HUES48 (cell line): ENCODE measurements around the gene ESRP2.

ENCODE experiments used
- H3K27ac ChIP-seq: one replicate; pipeline ENCODE4 v1.7.0; 2013; ENCODE audit warnings: low read depth, low read length, inconsistent platforms
- H3K27me3 ChIP-seq: 2 replicates; pipeline ENCODE4 v1.6.1; 2013; ENCODE audit warnings: mild to moderate bottlenecking, low read length; ENCODE audit not compliant: control insufficient read depth, insufficient read depth
- H3K36me3 ChIP-seq: 2 replicates; pipeline ENCODE4 v1.6.1; 2013; ENCODE audit warnings: low read length; ENCODE audit not compliant: control insufficient read depth, insufficient read depth
- H3K4me1 ChIP-seq: 2 replicates; pipeline ENCODE4 v1.6.1; 2013; ENCODE audit warnings: mild to moderate bottlenecking, low read length; ENCODE audit not compliant: control insufficient read depth, insufficient read depth
- H3K4me3 ChIP-seq: 2 replicates; pipeline ENCODE4 v1.5.1; 2013; ENCODE audit warnings: mild to moderate bottlenecking, low read depth, low read length
- H3K9ac ChIP-seq: 2 replicates; pipeline ENCODE4 v1.6.1; 2013; ENCODE audit warnings: mild to moderate bottlenecking, low read depth, low read length, moderate library complexity
- H3K9me3 ChIP-seq: 2 replicates; pipeline ENCODE4 v1.6.1; 2013; ENCODE audit warnings: low read length; ENCODE audit not compliant: control insufficient read depth, insufficient read depth

The ESRP2 gene

DNA sequence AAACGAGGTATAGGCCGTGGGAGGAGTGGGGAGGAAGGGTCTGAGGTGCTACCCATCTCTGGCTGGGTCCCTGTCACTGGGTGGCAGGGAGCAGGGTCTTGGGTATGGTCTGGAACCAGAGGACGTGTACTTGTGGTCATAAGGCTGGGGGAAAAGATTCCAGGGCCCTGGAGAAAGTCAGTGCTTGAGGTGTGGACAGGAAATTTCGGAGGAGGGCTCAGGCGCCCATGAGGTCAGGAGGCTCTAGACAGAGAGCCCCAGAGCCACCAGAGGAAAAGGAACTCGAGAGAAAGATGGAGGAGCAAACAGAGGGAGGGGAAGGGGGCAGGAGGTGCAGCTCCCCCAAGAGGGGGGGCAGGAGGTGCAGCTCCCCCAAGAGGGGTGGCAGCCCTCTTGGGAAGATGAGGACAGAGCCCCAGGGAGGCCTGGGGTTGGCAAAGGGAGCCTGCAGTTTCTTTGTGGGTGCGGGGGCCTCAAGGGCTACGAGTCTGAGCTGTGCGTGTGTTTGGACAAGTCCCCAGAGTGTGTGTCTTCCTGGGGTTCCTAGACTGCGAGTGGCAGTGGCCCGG, 27.7 kb upstream of the ESRP2 start:
- no peak overlapping the region for H3K27ac ChIP-seq
- H3K27me3 ChIP-seq: peaks cover 13% of the 10 kb centered on the region
- no peaks in the 10 kb centered on the region for H3K9me3 ChIP-seq
- H3K9ac ChIP-seq: peak overlapping the region; percentile 78; the same call in 1 of the 2 replicates
- peak overlapping the region; percentile 91 for H3K4me3 ChIP-seq
- peaks cover 17% of the 10 kb centered on the region for H3K4me1 ChIP-seq
- H3K36me3 ChIP-seq: peaks cover 8% of the 10 kb centered on the region; the same call in 1 of the 2 replicates

GRCh38 chr16:68259007-68259825, 23.3 kb upstream of the ESRP2 start:
- Histone ChIP-seq H3K27ac (no peak overlapping the region), H3K36me3 (peaks cover 10% of the 10 kb centered on the region), H3K9me3 (no peaks in the 10 kb centered on the region), H3K9ac (no peak overlapping the region), H3K27me3 (peaks cover 4% of the 10 kb centered on the region), H3K4me1 (no peaks in the 10 kb centered on the region), H3K4me3 (no peak overlapping the region)

- Histone ChIP-seq H3K4me3 (no peak overlapping the region), H3K27ac (no peak overlapping the region), H3K9me3 (no peaks in the 10 kb centered on the region), H3K36me3 (peaks cover 10% of the 10 kb centered on the region), H3K4me1 (no peaks in the 10 kb centered on the region), H3K27me3 (peaks cover 1% of the 10 kb centered on the region; the same call in 1 of the 2 replicates), H3K9ac (no peak overlapping the region)
Observed at GRCh38 chr16:68257906-68258800, 22.2 kb upstream of the ESRP2 start.

GRCh38 chr16:68257251-68257905, 21.5 kb upstream of the ESRP2 start:
- H3K9ac ChIP-seq: no peak overlapping the region
- no peaks in the 10 kb centered on the region for H3K27me3 ChIP-seq
- no peaks in the 10 kb centered on the region for H3K9me3 ChIP-seq
- no peak overlapping the region for H3K27ac ChIP-seq
- peaks cover 10% of the 10 kb centered on the region for H3K36me3 ChIP-seq
- H3K4me3 ChIP-seq: no peak overlapping the region
- no peaks in the 10 kb centered on the region for H3K4me1 ChIP-seq

DNA sequence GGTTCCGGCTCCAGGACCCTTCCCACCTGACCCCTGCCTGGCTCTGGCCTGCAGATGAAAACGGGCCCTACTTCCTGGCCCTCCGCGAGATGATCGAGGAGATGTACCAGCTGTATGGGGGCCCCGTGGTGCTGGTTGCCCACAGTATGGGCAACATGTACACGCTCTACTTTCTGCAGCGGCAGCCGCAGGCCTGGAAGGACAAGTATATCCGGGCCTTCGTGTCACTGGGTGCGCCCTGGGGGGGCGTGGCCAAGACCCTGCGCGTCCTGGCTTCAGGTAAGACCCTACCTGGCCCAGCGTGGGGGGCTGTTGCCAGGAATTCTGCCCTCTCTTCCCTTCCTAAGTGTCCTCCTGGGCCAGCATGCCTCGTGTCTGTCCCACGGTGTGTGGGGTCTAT, 19.8 kb upstream of the ESRP2 start:
- Histone ChIP-seq H3K9ac (no peak overlapping the region), H3K27ac (no peak overlapping the region), H3K9me3 (no peaks in the 10 kb centered on the region), H3K27me3 (no peaks in the 10 kb centered on the region), H3K36me3 (peaks cover 10% of the 10 kb centered on the region), H3K4me1 (no peaks in the 10 kb centered on the region), H3K4me3 (no peak overlapping the region)

DNA sequence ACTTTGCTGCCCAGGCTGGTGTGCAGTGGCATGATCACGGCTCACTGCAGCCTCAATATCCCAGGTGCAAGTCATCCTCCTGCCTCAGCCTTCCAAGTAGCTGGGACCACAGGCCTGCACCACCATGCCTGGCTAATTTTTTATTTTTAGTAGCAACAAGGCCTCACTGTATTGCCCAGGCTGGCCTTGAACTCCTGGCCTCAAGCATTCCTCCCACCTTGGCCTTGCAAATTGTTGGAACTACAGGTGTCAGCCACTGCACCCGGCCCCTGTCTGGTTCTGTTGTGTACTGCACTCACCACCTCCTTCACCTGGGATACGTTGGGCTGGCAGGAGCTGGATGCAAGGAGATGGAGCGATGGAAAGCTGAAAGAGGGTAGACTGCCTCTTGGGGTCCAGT, 17.8 kb upstream of the ESRP2 start:
- Histone ChIP-seq H3K4me1 (no peaks in the 10 kb centered on the region), H3K36me3 (peaks cover 7% of the 10 kb centered on the region), H3K27me3 (no peaks in the 10 kb centered on the region), H3K9ac (no peak overlapping the region), H3K27ac (no peak overlapping the region), H3K4me3 (no peak overlapping the region), H3K9me3 (no peaks in the 10 kb centered on the region)

GRCh38 chr16:68252383-68252782, 16.5 kb upstream of the ESRP2 start:
- peaks cover 7% of the 10 kb centered on the region for H3K36me3 ChIP-seq
- H3K27me3 ChIP-seq: no peaks in the 10 kb centered on the region
- no peak overlapping the region for H3K4me3 ChIP-seq
- no peaks in the 10 kb centered on the region for H3K4me1 ChIP-seq
- no peak overlapping the region for H3K9ac ChIP-seq
- no peaks in the 10 kb centered on the region for H3K9me3 ChIP-seq
- no peak overlapping the region for H3K27ac ChIP-seq

GRCh38 chr16:68251832-68252231, 15.9 kb upstream of the ESRP2 start:
- no peaks in the 10 kb centered on the region for H3K4me1 ChIP-seq
- no peak overlapping the region for H3K27ac ChIP-seq

GRCh38 chr16:68250951-68251350, 15.0 kb upstream of the ESRP2 start:
- Histone ChIP-seq H3K4me3 (no peak overlapping the region), H3K9ac (no peak overlapping the region), H3K4me1 (peaks cover under 1% of the 10 kb centered on the region; the same call in 1 of the 2 replicates), H3K36me3 (peaks cover 4% of the 10 kb centered on the region; the same call in 1 of the 2 replicates), H3K27ac (no peak overlapping the region), H3K27me3 (0 out of 2 replicates have a peak, but pooled peaks cover under 1% of the 10 kb centered on the region), H3K9me3 (no peaks in the 10 kb centered on the region)

More at GRCh38 chr16:68251832-68252231, 15.9 kb upstream of the ESRP2 start:
- H3K9ac ChIP-seq: no peak overlapping the region
- peaks cover 7% of the 10 kb centered on the region for H3K36me3 ChIP-seq
- no peaks in the 10 kb centered on the region for H3K9me3 ChIP-seq
- H3K27me3 ChIP-seq: no peaks in the 10 kb centered on the region
- H3K4me3 ChIP-seq: no peak overlapping the region

- Histone ChIP-seq H3K36me3 (0 out of 2 replicates have a peak, but pooled peaks cover 4% of the 10 kb centered on the region), H3K4me1 (peaks cover 4% of the 10 kb centered on the region; the same call in 1 of the 2 replicates), H3K27me3 (peaks cover 8% of the 10 kb centered on the region), H3K27ac (no peak overlapping the region), H3K9ac (no peak overlapping the region), H3K9me3 (no peaks in the 10 kb centered on the region), H3K4me3 (no peak overlapping the region)
Observed at GRCh38 chr16:68249371-68249770, 13.4 kb upstream of the ESRP2 start.
